H1 (cell line): ENCODE measurements around the gene JMJD8. TPM values are rescaled to one million over a fixed set of nuclear protein-coding genes. Genes with fewer than 3 reads are reported as not detected.

Experiments
- CHD2 ChIP-seq: IDR thresholded peaks from 2 replicates; pipeline ENCODE4 v1.6.1; 2012; ENCODE audit warnings: low read length, improper control_type of control experiment
- CTBP2 ChIP-seq: IDR thresholded peaks from 2 replicates; pipeline ENCODE4 v1.7.0; 2011; ENCODE audit warnings: borderline replicate concordance, mild to moderate bottlenecking, moderate library complexity, mixed read lengths, low read length; ENCODE audit not compliant: insufficient read depth, insufficient read length
- JUND ChIP-seq: IDR thresholded peaks from 2 replicates; pipeline ENCODE4 v1.6.1; 2011; ENCODE audit warnings: mild to moderate bottlenecking, improper control_type of control experiment, low read length
- KDM1A ChIP-seq: fragments of 200-600, 300-600 bp; sonication (generic); IDR thresholded peaks from 2 replicates; pipeline ENCODE4 v1.7.1; 2016; ENCODE audit warnings: mild to moderate bottlenecking, low read length, borderline replicate concordance
- POLR2AphosphoS5 ChIP-seq: IDR thresholded peaks from 2 replicates; pipeline ENCODE4 v1.6.1; 2011; ENCODE audit warnings: low read depth, low read length
- POU5F1 ChIP-seq: IDR thresholded peaks from 2 replicates; pipeline ENCODE4 v1.6.1; 2011; ENCODE audit warnings: low read depth, mild to moderate bottlenecking, low read length, moderate library complexity
- RNF2 ChIP-seq: fragments of 200-900, 300-1000 bp; sonication (generic); IDR thresholded peaks from 2 replicates; pipeline ENCODE4 v1.7.1; 2016; ENCODE audit warnings: borderline replicate concordance, low read depth, mild to moderate bottlenecking, antibody characterized with exemption, low read length; ENCODE audit not compliant: poor library complexity, severe bottlenecking; ENCODE audit errors: missing control alignments
- TBP ChIP-seq: IDR thresholded peaks from 2 replicates; pipeline ENCODE4 v1.6.1; 2011; ENCODE audit warnings: low read depth, low read length, improper control_type of control experiment
- polyA plus RNA-seq, 7 experiments: library from polyadenylated mRNA; depleted of rRNA in 3 of 7; stranded (reverse) in 5 of 7; unstranded in 2 of 7; fragments of >200 nt in 5 of 7; fragments of 200-250 nt in 2 of 7; gene quantifications; 1 replicate in 5 of 7; 2 replicates in 1 of 7; 4 replicates in 1 of 7; pipeline versions ENCODE4 v1.2.1 to v1.2.3, GENCODE V29; 2011 to 2013; ENCODE audit warnings: missing spikeins in 2 of 7, mixed read lengths in 2 of 7
- total RNA-seq: library from RNA; stranded (reverse); fragmentation: NEBNext Ultra II Directional; extraction: Animal tissue kit (Norgen Biotek cat#: 25700); gene quantifications from 2 replicates; pipeline ENCODE4 v1.2.1, GENCODE V29; 2021
- TF ChIP-seq, protein P1 (sequence below): fragments of 300-600 bp; sonication (generic); IDR thresholded peaks from 2 replicates; pipeline ENCODE4 v1.7.1; 2012; ENCODE audit warnings: low read length, moderate library complexity, mild to moderate bottlenecking, inconsistent platforms; ENCODE audit not compliant: insufficient replicate concordance
- TF ChIP-seq, protein P2 (sequence below): IDR thresholded peaks from 2 replicates; pipeline ENCODE4 v1.6.1; 2012; ENCODE audit warnings: inconsistent platforms

JMJD8 gene
- total and polyA plus RNA-seq, 2 of the 8 experiments (the other 6 are each of a cell fraction or from before 2014, with no cell fraction given): 46.4 to 87.4 TPM

DNA sequence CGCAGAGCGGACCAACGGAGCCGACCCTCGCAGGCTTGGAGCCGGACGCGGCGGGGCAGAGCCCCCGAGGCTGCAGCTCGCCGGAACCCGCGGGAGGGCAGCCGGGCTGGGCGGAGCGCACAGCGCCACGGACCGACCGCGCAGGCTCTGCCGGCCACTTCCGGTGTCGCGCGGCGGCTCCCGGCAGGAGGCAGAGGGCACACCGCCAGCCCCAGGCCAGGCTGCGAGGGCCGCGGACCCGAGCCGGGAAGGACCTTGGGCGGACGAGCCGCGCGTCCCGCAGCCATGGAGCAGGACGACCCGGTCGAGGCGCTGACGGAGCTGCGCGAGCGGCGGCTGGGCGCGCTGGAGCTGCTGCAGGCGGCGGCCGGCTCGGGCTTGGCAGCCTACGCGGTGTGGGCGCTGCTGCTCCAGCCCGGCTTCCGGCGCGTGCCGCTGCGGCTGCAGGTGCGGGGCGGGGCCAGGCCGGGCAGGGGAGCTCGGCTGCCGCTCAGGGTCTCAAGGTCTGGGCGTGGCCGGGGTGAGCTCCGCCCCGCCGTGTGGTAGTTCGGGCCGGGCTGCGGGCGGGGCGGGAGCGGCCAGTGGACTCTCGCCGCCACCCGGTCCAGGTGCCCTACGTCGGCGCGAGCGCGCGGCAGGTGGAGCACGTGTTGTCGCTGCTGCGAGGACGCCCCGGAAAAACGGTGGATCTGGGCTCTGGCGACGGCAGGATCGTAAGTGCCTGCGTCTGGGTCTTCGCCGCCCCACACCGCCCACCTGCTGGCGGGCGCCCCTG, 37.0 kb upstream of the JMJD8 start, which contains the start of gene ANTKMT (continued):
- TF ChIP-seq RNF2: no peak
- TF ChIP-seq TBP: peak; percentile 68; the same call in 1 of the 2 replicates
- TF ChIP-seq JUND: no peak
- peak; percentile 82 for TF ChIP-seq POLR2AphosphoS5
- TF ChIP-seq CTBP2: no peak
- no peak for TF ChIP-seq CHD2
- TF ChIP-seq KDM1A: no peak
- no peak for TF ChIP-seq POU5F1
- TF ChIP-seq, protein P1, sequence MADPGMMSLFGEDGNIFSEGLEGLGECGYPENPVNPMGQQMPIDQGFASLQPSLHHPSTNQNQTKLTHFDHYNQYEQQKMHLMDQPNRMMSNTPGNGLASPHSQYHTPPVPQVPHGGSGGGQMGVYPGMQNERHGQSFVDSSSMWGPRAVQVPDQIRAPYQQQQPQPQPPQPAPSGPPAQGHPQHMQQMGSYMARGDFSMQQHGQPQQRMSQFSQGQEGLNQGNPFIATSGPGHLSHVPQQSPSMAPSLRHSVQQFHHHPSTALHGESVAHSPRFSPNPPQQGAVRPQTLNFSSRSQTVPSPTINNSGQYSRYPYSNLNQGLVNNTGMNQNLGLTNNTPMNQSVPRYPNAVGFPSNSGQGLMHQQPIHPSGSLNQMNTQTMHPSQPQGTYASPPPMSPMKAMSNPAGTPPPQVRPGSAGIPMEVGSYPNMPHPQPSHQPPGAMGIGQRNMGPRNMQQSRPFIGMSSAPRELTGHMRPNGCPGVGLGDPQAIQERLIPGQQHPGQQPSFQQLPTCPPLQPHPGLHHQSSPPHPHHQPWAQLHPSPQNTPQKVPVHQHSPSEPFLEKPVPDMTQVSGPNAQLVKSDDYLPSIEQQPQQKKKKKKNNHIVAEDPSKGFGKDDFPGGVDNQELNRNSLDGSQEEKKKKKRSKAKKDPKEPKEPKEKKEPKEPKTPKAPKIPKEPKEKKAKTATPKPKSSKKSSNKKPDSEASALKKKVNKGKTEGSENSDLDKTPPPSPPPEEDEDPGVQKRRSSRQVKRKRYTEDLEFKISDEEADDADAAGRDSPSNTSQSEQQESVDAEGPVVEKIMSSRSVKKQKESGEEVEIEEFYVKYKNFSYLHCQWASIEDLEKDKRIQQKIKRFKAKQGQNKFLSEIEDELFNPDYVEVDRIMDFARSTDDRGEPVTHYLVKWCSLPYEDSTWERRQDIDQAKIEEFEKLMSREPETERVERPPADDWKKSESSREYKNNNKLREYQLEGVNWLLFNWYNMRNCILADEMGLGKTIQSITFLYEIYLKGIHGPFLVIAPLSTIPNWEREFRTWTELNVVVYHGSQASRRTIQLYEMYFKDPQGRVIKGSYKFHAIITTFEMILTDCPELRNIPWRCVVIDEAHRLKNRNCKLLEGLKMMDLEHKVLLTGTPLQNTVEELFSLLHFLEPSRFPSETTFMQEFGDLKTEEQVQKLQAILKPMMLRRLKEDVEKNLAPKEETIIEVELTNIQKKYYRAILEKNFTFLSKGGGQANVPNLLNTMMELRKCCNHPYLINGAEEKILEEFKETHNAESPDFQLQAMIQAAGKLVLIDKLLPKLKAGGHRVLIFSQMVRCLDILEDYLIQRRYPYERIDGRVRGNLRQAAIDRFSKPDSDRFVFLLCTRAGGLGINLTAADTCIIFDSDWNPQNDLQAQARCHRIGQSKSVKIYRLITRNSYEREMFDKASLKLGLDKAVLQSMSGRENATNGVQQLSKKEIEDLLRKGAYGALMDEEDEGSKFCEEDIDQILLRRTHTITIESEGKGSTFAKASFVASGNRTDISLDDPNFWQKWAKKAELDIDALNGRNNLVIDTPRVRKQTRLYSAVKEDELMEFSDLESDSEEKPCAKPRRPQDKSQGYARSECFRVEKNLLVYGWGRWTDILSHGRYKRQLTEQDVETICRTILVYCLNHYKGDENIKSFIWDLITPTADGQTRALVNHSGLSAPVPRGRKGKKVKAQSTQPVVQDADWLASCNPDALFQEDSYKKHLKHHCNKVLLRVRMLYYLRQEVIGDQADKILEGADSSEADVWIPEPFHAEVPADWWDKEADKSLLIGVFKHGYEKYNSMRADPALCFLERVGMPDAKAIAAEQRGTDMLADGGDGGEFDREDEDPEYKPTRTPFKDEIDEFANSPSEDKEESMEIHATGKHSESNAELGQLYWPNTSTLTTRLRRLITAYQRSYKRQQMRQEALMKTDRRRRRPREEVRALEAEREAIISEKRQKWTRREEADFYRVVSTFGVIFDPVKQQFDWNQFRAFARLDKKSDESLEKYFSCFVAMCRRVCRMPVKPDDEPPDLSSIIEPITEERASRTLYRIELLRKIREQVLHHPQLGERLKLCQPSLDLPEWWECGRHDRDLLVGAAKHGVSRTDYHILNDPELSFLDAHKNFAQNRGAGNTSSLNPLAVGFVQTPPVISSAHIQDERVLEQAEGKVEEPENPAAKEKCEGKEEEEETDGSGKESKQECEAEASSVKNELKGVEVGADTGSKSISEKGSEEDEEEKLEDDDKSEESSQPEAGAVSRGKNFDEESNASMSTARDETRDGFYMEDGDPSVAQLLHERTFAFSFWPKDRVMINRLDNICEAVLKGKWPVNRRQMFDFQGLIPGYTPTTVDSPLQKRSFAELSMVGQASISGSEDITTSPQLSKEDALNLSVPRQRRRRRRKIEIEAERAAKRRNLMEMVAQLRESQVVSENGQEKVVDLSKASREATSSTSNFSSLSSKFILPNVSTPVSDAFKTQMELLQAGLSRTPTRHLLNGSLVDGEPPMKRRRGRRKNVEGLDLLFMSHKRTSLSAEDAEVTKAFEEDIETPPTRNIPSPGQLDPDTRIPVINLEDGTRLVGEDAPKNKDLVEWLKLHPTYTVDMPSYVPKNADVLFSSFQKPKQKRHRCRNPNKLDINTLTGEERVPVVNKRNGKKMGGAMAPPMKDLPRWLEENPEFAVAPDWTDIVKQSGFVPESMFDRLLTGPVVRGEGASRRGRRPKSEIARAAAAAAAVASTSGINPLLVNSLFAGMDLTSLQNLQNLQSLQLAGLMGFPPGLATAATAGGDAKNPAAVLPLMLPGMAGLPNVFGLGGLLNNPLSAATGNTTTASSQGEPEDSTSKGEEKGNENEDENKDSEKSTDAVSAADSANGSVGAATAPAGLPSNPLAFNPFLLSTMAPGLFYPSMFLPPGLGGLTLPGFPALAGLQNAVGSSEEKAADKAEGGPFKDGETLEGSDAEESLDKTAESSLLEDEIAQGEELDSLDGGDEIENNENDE: no peak
- TF ChIP-seq, protein P2, sequence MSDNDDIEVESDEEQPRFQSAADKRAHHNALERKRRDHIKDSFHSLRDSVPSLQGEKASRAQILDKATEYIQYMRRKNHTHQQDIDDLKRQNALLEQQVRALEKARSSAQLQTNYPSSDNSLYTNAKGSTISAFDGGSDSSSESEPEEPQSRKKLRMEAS: peak; percentile 100
